Activated gamma-delta T cell (primary cell): ENCODE data around the gene CERS2.
A peak's percentile ranks its signal among the peaks of the same experiment; 100 is the strongest.
"Not testable (repeated sequence)": the region's sequence is repeated elsewhere in the genome, so short reads cannot be mapped to it uniquely, and the experiment has no call there.

Experiments
- DNase-seq: peaks from one replicate; lab custom pipeline; 2025; lab: John Stamatoyannopoulos, UW

The CERS2 gene

GRCh38 chr1:150969626-150970025, 5.0 kb downstream of the CERS2 start:
- DNase-seq = no peak

GRCh38 chr1:150968491-150968890, 6.1 kb downstream of the CERS2 start:
- DNase-seq = no peak

- no peak for DNase-seq
Measured at GRCh38 chr1:150967936-150968335, 6.7 kb downstream of the CERS2 start.

GRCh38 chr1:150966011-150966410, 8.6 kb downstream of the CERS2 start:
- no peak for DNase-seq

GRCh38 chr1:150965605-150966004, 9.0 kb downstream of the CERS2 start:
- no peak for DNase-seq

GRCh38 chr1:150964164-150964489, 10.5 kb downstream of the CERS2 start:
- no peak for DNase-seq

GRCh38 chr1:150963321-150964163, 11.1 kb downstream of the CERS2 start:
- no peak for DNase-seq

GRCh38 chr1:150961756-150962155, 12.9 kb downstream of the CERS2 start:
- no peak for DNase-seq

- DNase-seq = no peak
Measured at GRCh38 chr1:150960646-150961045, 14.0 kb downstream of the CERS2 start.

- no peak for DNase-seq
Measured at GRCh38 chr1:150957666-150958065, 17.0 kb downstream of the CERS2 start.

- DNase-seq = no peak
Measured at GRCh38 chr1:150955280-150955679, 19.4 kb downstream of the CERS2 start.

- DNase-seq = no peak
Measured at GRCh38 chr1:150954708-150955107, 19.9 kb downstream of the CERS2 start.

GRCh38 chr1:150944856-150945255, 29.8 kb downstream of the CERS2 start:
- DNase-seq = no peak

- no peak for DNase-seq
Measured at GRCh38 chr1:150931773-150932172, 42.9 kb downstream of the CERS2 start.

- not testable (repeated sequence) for DNase-seq
Measured at GRCh38 chr1:150928775-150929174, 45.9 kb downstream of the CERS2 start.

GRCh38 chr1:150928286-150928685, 46.3 kb downstream of the CERS2 start:
- DNase-seq = no peak

GRCh38 chr1:150927624-150928023, 47.0 kb downstream of the CERS2 start:
- no peak for DNase-seq

- peak; percentile 78 for DNase-seq
Measured at GRCh38 chr1:150926097-150926741, 48.4 kb downstream of the CERS2 start, which contains the start of gene SETDB1. TSS of gene SETDB1 (plus strand) at chr1:150926363. CDS start at chr1:150927715, 1,352 bp downstream.

GRCh38 chr1:150925080-150925479, 49.6 kb downstream of the CERS2 start:
- DNase-seq = no peak

GRCh38 chr1:150922519-150922975, 52.1 kb downstream of the CERS2 start:
- DNase-seq = no peak

GRCh38 chr1:150917387-150917786, 57.2 kb downstream of the CERS2 start:
- no peak for DNase-seq
